Astrocyte of the spinal cord (primary cell): ENCODE results near the gene TRMT112.
"Not testable (repeated sequence)": the region's sequence is repeated elsewhere in the genome, so short reads cannot be mapped to it uniquely, and the experiment has no call there.

Experiments
- DNase-seq: peaks from one replicate; pipeline ENCODE4 v3.0.0; 2011; ENCODE audit warnings: low read depth, low spot score
- H3K4me3 ChIP-seq: 2 replicates; pipeline ENCODE4 v1.5.1; 2011; ENCODE audit warnings: low read depth, mild to moderate bottlenecking, low read length, moderate library complexity
- in situ Hi-C: cut with HindIII; loops from 2 replicates; pipeline ENCODE4 v1.10.0; 2017; ENCODE audit warnings: low sequenced_read_pairs
- TF ChIP-seq, protein P1 (sequence below): IDR thresholded peaks from 2 replicates; pipeline ENCODE4 v1.5.1; 2012; ENCODE audit warnings: low read depth, mild to moderate bottlenecking, low read length, inconsistent platforms

Gene TRMT112

DNA sequence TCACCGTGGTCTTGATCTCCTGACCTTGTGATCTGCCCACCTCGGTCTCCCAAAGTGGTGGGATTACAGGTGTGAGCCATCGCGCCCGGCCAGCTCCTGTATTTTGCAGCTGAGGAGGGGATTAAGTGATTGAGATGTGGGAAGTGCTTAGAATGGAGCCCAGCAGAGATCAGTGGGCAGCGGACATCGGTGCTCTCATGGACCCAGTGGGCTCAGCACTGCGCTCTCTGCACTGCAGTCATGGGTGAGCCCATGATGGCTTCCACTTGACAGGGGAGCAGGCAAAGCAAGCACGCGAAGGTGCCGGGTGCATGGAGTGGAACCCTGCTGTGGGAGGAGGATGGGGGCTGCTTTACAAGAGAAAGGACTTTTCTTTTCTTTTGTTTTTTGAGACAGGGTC is 13.5 kb upstream of the TRMT112 start:
- TF ChIP-seq, protein P1, sequence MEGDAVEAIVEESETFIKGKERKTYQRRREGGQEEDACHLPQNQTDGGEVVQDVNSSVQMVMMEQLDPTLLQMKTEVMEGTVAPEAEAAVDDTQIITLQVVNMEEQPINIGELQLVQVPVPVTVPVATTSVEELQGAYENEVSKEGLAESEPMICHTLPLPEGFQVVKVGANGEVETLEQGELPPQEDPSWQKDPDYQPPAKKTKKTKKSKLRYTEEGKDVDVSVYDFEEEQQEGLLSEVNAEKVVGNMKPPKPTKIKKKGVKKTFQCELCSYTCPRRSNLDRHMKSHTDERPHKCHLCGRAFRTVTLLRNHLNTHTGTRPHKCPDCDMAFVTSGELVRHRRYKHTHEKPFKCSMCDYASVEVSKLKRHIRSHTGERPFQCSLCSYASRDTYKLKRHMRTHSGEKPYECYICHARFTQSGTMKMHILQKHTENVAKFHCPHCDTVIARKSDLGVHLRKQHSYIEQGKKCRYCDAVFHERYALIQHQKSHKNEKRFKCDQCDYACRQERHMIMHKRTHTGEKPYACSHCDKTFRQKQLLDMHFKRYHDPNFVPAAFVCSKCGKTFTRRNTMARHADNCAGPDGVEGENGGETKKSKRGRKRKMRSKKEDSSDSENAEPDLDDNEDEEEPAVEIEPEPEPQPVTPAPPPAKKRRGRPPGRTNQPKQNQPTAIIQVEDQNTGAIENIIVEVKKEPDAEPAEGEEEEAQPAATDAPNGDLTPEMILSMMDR: no peak
- H3K4me3 ChIP-seq: no peak overlapping the region
- DNase-seq: no peak
- in situ Hi-C loops: no loop called here

DNA sequence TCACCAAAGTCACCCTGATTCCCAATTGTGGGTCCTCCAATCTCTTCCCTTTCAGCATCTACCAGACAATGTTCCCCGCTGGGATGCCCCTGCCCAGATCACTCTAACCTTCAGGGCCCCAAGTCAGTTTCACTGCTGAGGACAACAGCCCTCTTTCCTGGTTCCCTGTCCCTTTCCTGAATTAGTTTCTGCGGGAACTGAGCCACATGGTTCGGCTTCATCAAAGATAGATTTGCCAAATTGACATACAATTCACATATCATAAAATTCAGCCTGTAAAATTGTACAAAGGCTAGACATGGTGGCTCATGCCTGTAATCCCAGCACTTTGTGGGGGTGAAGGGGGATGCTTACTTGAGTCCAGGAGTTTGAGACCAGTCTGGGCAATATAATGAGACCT is 10.6 kb upstream of the TRMT112 start:
- no peak for DNase-seq
- no peak overlapping the region for H3K4me3 ChIP-seq
- TF ChIP-seq, protein P1: no peak
- in situ Hi-C loops: no loop called here

DNA sequence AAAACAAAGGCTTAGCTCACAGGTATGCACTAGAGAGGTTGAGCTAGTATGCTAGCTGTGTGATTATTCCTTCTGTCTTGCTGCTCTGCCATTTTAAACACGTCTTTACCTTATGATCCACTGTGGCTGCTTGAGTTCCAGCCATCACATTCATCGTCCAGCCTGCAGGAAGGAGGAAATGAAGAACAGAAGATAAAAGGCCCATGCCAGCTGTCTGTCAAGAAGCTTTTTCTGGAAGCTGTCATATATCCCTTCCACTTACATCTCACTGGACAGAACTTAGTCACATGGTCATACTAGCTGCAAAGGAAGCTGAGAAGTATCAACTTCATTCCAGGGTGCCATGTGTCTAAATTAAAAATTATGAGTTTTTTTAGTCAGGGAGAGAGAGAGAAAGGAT is 10.0 kb upstream of the TRMT112 start:
- TF ChIP-seq, protein P1: no peak
- in situ Hi-C loops: no loop called here
- no peak for DNase-seq
- H3K4me3 ChIP-seq: no peak overlapping the region

DNA sequence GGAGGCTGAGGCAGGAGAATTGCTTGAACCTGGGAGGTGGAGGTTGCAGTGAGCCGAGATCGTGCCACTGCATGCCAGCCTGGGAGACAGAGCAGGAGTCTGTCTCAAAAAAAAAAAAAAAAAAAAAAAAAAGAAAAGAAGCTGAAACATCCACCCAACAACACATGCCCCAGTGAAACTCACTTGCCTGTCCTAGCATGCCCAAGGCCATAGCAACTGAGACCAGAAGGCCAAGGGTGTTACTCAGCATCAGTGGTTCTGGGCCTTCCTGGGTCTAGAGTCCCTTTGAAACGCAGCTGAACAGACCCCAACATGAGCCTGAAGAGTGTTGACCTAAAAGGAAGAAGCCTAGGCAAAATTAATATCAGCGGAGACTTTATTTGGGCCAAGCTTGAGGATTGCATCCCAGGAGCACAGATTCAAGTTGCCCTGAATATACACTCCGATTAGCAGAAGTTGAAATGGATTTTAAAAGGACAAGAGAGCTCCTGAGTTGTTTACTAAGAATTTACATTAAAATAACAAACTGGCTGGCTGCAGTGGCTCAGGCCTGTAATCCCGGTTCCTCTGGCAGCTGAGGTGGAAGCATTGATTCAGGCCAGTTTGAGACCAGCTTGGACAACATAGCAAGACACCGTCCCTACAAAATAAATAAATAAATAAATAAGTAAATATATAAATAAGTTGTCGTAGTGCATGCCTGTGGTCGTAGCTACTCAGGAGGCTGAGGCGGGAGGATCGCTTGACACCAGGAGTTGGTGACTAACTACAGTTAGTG is 7.5 kb upstream of the TRMT112 start:
- TF ChIP-seq, protein P1: no peak
- in situ Hi-C loops: no loop called here
- H3K4me3 ChIP-seq: no peak overlapping the region
- no peak for DNase-seq

DNA sequence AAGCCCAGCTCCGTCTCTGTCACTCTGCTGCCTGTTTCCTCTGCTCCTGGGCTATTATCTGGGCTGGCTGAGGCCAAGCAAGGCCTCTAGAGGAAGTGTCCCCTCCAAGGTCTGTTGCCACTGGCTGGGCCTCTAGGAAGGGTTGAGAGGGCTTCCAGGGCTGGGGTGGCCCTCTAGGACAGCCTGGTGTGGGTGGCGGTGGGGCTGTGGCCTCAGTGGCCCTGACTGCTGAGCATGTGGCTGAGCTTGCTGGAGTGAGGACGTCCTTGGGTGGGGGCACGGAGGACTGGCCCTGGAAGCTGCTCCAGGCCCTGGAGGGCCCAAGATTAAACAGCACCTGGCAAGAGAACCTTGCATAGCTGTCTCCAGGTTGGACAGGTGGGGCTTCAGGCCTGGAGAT is 6.6 kb upstream of the TRMT112 start:
- DNase-seq, H3K4me3 ChIP-seq, in situ Hi-C loops: not testable (repeated sequence)

DNA sequence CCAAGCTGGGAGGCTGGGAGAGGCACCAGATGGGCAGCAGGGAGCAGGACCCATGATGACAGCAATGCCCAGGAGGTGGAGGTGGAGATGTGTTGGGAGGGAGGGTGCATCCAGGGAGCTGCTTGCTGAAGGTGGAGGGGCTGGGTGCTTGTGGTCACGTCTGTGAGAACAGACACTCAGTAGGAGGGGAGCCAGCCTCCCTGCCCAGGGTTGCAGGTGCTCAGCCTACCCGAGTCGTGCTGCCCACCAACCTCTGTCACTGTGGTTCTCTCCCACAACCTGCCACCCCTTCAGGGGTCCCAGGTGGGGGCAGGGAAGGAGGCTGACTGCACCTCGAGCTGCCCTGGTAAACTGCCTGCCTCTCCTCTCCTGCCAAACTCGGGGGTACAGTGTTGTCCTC is 6.0 kb upstream of the TRMT112 start:
- H3K4me3 ChIP-seq: no peak overlapping the region
- TF ChIP-seq, protein P1: no peak
- no peak for DNase-seq
- in situ Hi-C loops: no loop called here

DNA sequence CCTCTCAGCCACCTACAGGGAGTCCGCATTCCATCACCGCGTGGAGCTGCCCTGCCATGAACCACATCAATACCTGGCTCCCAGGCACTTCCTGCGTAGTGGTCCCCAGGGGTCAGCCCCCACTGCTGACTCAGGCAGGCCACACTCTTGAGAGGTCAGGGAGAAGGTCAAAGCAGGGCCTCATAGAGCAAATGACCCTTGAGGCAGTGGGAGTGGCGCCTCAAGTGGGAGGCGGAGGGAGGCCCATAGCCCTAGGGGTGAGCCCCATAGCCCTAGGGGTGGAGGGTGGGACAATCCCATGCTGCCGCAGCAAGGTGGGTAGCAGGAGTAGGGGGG is 5.5 kb upstream of the TRMT112 start:
- in situ Hi-C loops: no loop called here
- DNase-seq: no peak
- H3K4me3 ChIP-seq: no peak overlapping the region
- TF ChIP-seq, protein P1: no peak
